Glutamatergic neuron (in vitro differentiated cells): ENCODE results near the gene ZFAND4. TPM values are rescaled to one million over a fixed set of nuclear protein-coding genes. Genes with fewer than 3 reads are reported as not detected.

Source experiments
- DNase-seq: peaks from one replicate; pipeline ENCODE4 v3.0.0; 2022
- H3K27ac Mint-ChIP-seq: one replicate; pipeline ENCODE4 v1.8.0; 2020; ENCODE audit warnings: mild to moderate bottlenecking, mixed read lengths, inconsistent platforms; ENCODE audit not compliant: unreplicated experiment
- H3K27me3 Mint-ChIP-seq: one replicate; pipeline ENCODE4 v1.8.0; 2020; ENCODE audit warnings: mild to moderate bottlenecking, moderate library complexity, mixed read lengths, inconsistent platforms; ENCODE audit not compliant: unreplicated experiment
- H3K36me3 Mint-ChIP-seq: one replicate; pipeline ENCODE4 v1.8.0; 2020; ENCODE audit warnings: mild to moderate bottlenecking, mixed read lengths, inconsistent platforms; ENCODE audit not compliant: unreplicated experiment
- H3K4me1 Mint-ChIP-seq: one replicate; pipeline ENCODE4 v1.8.0; 2020; ENCODE audit warnings: mild to moderate bottlenecking, low read depth, mixed read lengths, inconsistent platforms; ENCODE audit not compliant: unreplicated experiment
- H3K4me3 Mint-ChIP-seq: one replicate; pipeline ENCODE4 v1.8.0; 2020; ENCODE audit warnings: mild to moderate bottlenecking, mixed read lengths, inconsistent platforms; ENCODE audit not compliant: unreplicated experiment
- H3K9me3 Mint-ChIP-seq: one replicate; pipeline ENCODE4 v1.8.0; 2020; ENCODE audit warnings: mild to moderate bottlenecking, moderate library complexity, mixed read lengths, inconsistent platforms; ENCODE audit not compliant: unreplicated experiment
- CTCF ChIP-seq: fragments of 200-600 bp; sonication (generic); IDR thresholded peaks from one replicate; pipeline ENCODE4 v1.5.0; 2021; ENCODE audit not compliant: partially characterized antibody, unreplicated experiment
- total RNA-seq: library from RNA; stranded (reverse); fragmentation: NEBNext Ultra II Directional; extraction: Animal tissue kit (Norgen Biotek cat#: 25700); gene quantifications from one replicate; pipeline ENCODE4 v1.2.1, GENCODE V29; 2021; ENCODE audit not compliant: unreplicated experiment

ZFAND4 gene
- total RNA-seq, 1 donor from 2014 or later, result 33.0 TPM

- no peak overlapping the region for H3K4me3 Mint-ChIP-seq
- H3K9me3 Mint-ChIP-seq, result no peaks in the 10 kb centered on the region
- no peaks in the 10 kb centered on the region for H3K27me3 Mint-ChIP-seq
- no peaks in the 10 kb centered on the region for H3K36me3 Mint-ChIP-seq
- DNase-seq, result no peak
- no peaks in the 10 kb centered on the region for H3K4me1 Mint-ChIP-seq
- no peak for TF ChIP-seq CTCF
- no peak overlapping the region for H3K27ac Mint-ChIP-seq
Measured at GRCh38 chr10:45644527-45644926, 28.0 kb downstream of the ZFAND4 start.

- no peak for TF ChIP-seq CTCF
- H3K4me1 Mint-ChIP-seq, result no peaks in the 10 kb centered on the region
Measured at GRCh38 chr10:45640941-45641340, 31.6 kb downstream of the ZFAND4 start.

GRCh38 chr10:45640049-45640448, 32.5 kb downstream of the ZFAND4 start:
- Mint-ChIP-seq H3K27ac (no peak overlapping the region), H3K4me1 (no peaks in the 10 kb centered on the region), H3K4me3 (no peak overlapping the region), H3K36me3 (no peaks in the 10 kb centered on the region), H3K27me3 (no peaks in the 10 kb centered on the region), H3K9me3 (no peaks in the 10 kb centered on the region)
- no peak for DNase-seq
- no peak for TF ChIP-seq CTCF

More at GRCh38 chr10:45640941-45641340, 31.6 kb downstream of the ZFAND4 start:
- DNase-seq, result no peak
- Mint-ChIP-seq H3K36me3 (no peaks in the 10 kb centered on the region), H3K27me3 (no peaks in the 10 kb centered on the region), H3K9me3 (no peaks in the 10 kb centered on the region), H3K4me3 (no peak overlapping the region), H3K27ac (no peak overlapping the region)

GRCh38 chr10:45627412-45628048, 45.0 kb downstream of the ZFAND4 start:
- Mint-ChIP-seq H3K36me3 (no peaks in the 10 kb centered on the region), H3K27me3 (peaks cover 4% of the 10 kb centered on the region), H3K4me3 (no peak overlapping the region), H3K9me3 (no peaks in the 10 kb centered on the region), H3K27ac (no peak overlapping the region), H3K4me1 (no peaks in the 10 kb centered on the region)
- DNase-seq, result no peak
- TF ChIP-seq CTCF, result no peak

GRCh38 chr10:45625879-45626278, 46.7 kb downstream of the ZFAND4 start:
- H3K27me3 Mint-ChIP-seq, result peaks cover 4% of the 10 kb centered on the region

More at GRCh38 chr10:45625879-45626278, 46.7 kb downstream of the ZFAND4 start:
- TF ChIP-seq CTCF, result no peak
- H3K4me1 Mint-ChIP-seq, result no peaks in the 10 kb centered on the region
- no peaks in the 10 kb centered on the region for H3K9me3 Mint-ChIP-seq
- H3K36me3 Mint-ChIP-seq, result no peaks in the 10 kb centered on the region
- no peak overlapping the region for H3K4me3 Mint-ChIP-seq
- no peak for DNase-seq
- H3K27ac Mint-ChIP-seq, result no peak overlapping the region
